K562 (cell line): ENCODE measurements around the gene CBLL1. TPM values are rescaled to one million over a fixed set of nuclear protein-coding genes. Genes with fewer than 3 reads are reported as not detected.

Experiments used
- ATAC-seq: fragments of 200-7000 bp; cut with Tn5 transposase; 3 replicates; pipeline ENCODE4 v1.9.1; 2020; ENCODE audit warnings: moderate library complexity
- BruUV-seq: library from RNA; stranded (reverse); fragments of 400-500 nt; replicated peaks from 2 replicates; lab custom pipeline; 2021; lab: Mats Ljungman, UMichigan
- CTCF ChIA-PET: fragments of 300-600 bp; formaldehyde crosslinking; extraction: SDS; loops from one replicate; lab custom pipeline; 2021; ENCODE audit warnings: low intra/inter-chr PET ratio; lab: Yijun Ruan, JAX
- POLR2A ChIA-PET: fragments of 300-600, 350-650 bp; sonication (Branson Sonifier 250); formaldehyde crosslinking; extraction: SDS; loops from one replicate; lab custom pipeline; 2021; ENCODE audit warnings: antibody characterized with exemption, inconsistent platforms; lab: Yijun Ruan, JAX
- DNase-seq, 4 experiments: peaks; one replicate each; pipeline versions ENCODE4 v3.0.0 to v3.0.0-alpha.2; 2011 to 2018; ENCODE audit warnings: low spot score in 3 of 4, mixed read lengths in 3 of 4; ENCODE audit errors: extremely low read depth in 1 of 4
- FAIRE-seq: peaks from 2 replicates; lab custom pipeline; 2011; peaks lifted over from hg19 to GRCh38; lab: Jason Lieb, UNC
- H2AFZ ChIP-seq: 2 replicates; pipeline ENCODE4 v1.6.0; 2011; ENCODE audit warnings: low read depth, low read length, control low read depth, inconsistent platforms
- H3K27ac ChIP-seq: fragments of 200-600 bp; 3 replicates; pipeline ENCODE4 v1.8.0; 2011; ENCODE audit warnings: low read depth, mild to moderate bottlenecking, control low read depth, inconsistent platforms, low read length, moderate library complexity, mixed read lengths; ENCODE audit errors: extremely low read depth
- H3K27me3 ChIP-seq, 2 experiments: fragments of 300-600 bp in 1 of 2; 2 replicates in 1 of 2; 3 replicates in 1 of 2; pipeline versions ENCODE4 v1.6.0 to v1.8.0; 2011; ENCODE audit warnings: inconsistent platforms in 2 of 2, low read length in 2 of 2, mild to moderate bottlenecking in 1 of 2, mixed read lengths in 1 of 2, moderate library complexity in 1 of 2; ENCODE audit not compliant: control insufficient read depth in 2 of 2, insufficient read depth in 2 of 2
- H3K36me3 ChIP-seq: fragments of 300-600 bp; 3 replicates; pipeline ENCODE4 v1.8.0; 2011; ENCODE audit warnings: mild to moderate bottlenecking, low read length, inconsistent platforms; ENCODE audit not compliant: control insufficient read depth, insufficient read depth
- H3K4me1 ChIP-seq, 2 experiments: fragments of 200-600 bp in 1 of 2; replicated peaks in 1 of 2; 2 replicates in 1 of 2; 3 replicates in 1 of 2; pipeline versions ENCODE4 v1.5.1 to v1.8.0; 2011; ENCODE audit warnings: inconsistent platforms in 2 of 2, low read length in 2 of 2, mild to moderate bottlenecking in 1 of 2, mixed read lengths in 1 of 2, moderate library complexity in 1 of 2; ENCODE audit not compliant: control insufficient read depth in 2 of 2, insufficient read depth in 2 of 2
- H3K4me2 ChIP-seq: 2 replicates; pipeline ENCODE4 v1.6.1; 2011; ENCODE audit warnings: low read length, control low read depth, inconsistent platforms, mixed read lengths; ENCODE audit not compliant: insufficient read depth
- H3K4me3 ChIP-seq: fragments of 200-600 bp; sonication (generic), shearing (Covaris generic); 2 replicates; pipeline ENCODE4 v1.5.1; 2016; ENCODE audit warnings: control low read depth, inconsistent platforms
- H3K79me2 ChIP-seq: fragments of 200-600 bp; 3 replicates; pipeline ENCODE4 v1.8.0; 2011; ENCODE audit warnings: low read length, inconsistent platforms; ENCODE audit not compliant: control insufficient read depth, insufficient read depth
- H3K9ac ChIP-seq, 2 experiments: 2 replicates each; pipeline versions ENCODE4 v1.6.0 to v1.6.1; 2011; ENCODE audit warnings: low read depth in 2 of 2, low read length in 2 of 2, control low read depth in 1 of 2, inconsistent platforms in 1 of 2, mild to moderate bottlenecking in 1 of 2, mixed read lengths in 1 of 2; ENCODE audit not compliant: insufficient read depth in 1 of 2
- H3K9me1 ChIP-seq: one replicate; pipeline ENCODE4 v1.6.0; 2011; ENCODE audit warnings: inconsistent platforms, mild to moderate bottlenecking, low read length, moderate library complexity; ENCODE audit not compliant: control insufficient read depth, insufficient read depth
- H3K9me3 ChIP-seq: replicated peaks from 2 replicates; pipeline ENCODE4 v1.5.1; 2011; ENCODE audit warnings: low read depth, low read length, inconsistent platforms; ENCODE audit not compliant: control insufficient read depth, insufficient read depth
- H4K20me1 ChIP-seq: replicated peaks from 2 replicates; pipeline ENCODE4 v1.6.1; 2011; ENCODE audit warnings: low read length, inconsistent platforms, mixed read lengths; ENCODE audit not compliant: control insufficient read depth, insufficient read depth
- ATF3 ChIP-seq, 2 experiments: fragments of 450-650 bp in 1 of 2; sonication (generic) in 1 of 2; formaldehyde crosslinking in 1 of 2; IDR thresholded peaks in 1 of 2; conservative IDR thresholded peaks in 1 of 2; 2 replicates each; pipeline versions ENCODE4 v1.6.1 to v1.8.1; 2016 to 2023; ENCODE audit warnings: mild to moderate bottlenecking in 2 of 2, moderate library complexity in 2 of 2, inconsistent platforms in 1 of 2, missing genetic modification reagents in 1 of 2
- BRF1 ChIP-seq: IDR thresholded peaks from 3 replicates; pipeline ENCODE4 v1.6.1; 2011; ENCODE audit warnings: borderline replicate concordance, mild to moderate bottlenecking; ENCODE audit not compliant: insufficient read length; ENCODE audit errors: extremely low read depth
- CEBPB ChIP-seq: fragments of 450-650 bp; IDR thresholded peaks from 2 replicates; pipeline ENCODE4 v1.6.1; 2016; ENCODE audit warnings: missing genetic modification characterization, missing compliant biosample characterization
- CEBPG ChIP-seq, 3 experiments: fragments of 200-800 bp in 1 of 3; sonication (Bioruptor generic) in 1 of 3; sonication (generic) in 1 of 3; formaldehyde crosslinking in 1 of 3; IDR thresholded peaks in 2 of 3; conservative IDR thresholded peaks in 1 of 3; 2 replicates each; pipeline versions ENCODE4 v1.6.1 to v1.8.0; 2016 to 2022; ENCODE audit warnings: missing compliant biosample characterization in 2 of 3, missing genetic modification characterization in 2 of 3, mild to moderate bottlenecking in 1 of 3, missing genetic modification reagents in 1 of 3
- GABPB1 ChIP-seq: sonication (generic); formaldehyde crosslinking; IDR thresholded peaks from 2 replicates; pipeline ENCODE4 v1.8.0; 2022; ENCODE audit warnings: mild to moderate bottlenecking, missing genetic modification reagents
- HNRNPLL ChIP-seq: fragments of 200-400 bp; formaldehyde crosslinking; IDR thresholded peaks from 2 replicates; pipeline ENCODE4 v1.6.1; 2017; ENCODE audit warnings: low read length, low read depth, mild to moderate bottlenecking; ENCODE audit not compliant: poor library complexity, severe bottlenecking
- NONO ChIP-seq, 2 experiments: fragments of 200-400 bp in 1 of 2; fragments of 450-650 bp in 1 of 2; formaldehyde crosslinking in 1 of 2; IDR thresholded peaks; 2 replicates each; pipeline ENCODE4 v1.6.1; 2017; ENCODE audit warnings: low read depth in 2 of 2, mild to moderate bottlenecking in 2 of 2, moderate library complexity in 2 of 2, low read length in 1 of 2
- PRPF4 ChIP-seq: fragments of 200-400 bp; formaldehyde crosslinking; IDR thresholded peaks from one replicate; pipeline ENCODE4 v1.6.1; 2017; ENCODE audit warnings: low read length, low read depth, mild to moderate bottlenecking; ENCODE audit not compliant: insufficient read depth, poor library complexity, severe bottlenecking
- RB1 ChIP-seq: fragments of 450-650 bp; IDR thresholded peaks from 2 replicates; pipeline ENCODE4 v1.6.1; 2017; ENCODE audit warnings: low read depth, mild to moderate bottlenecking
- TRIM24 ChIP-seq, 2 experiments: fragments of 450-650 bp; IDR thresholded peaks; 2 replicates each; pipeline ENCODE4 v1.6.1; 2016
- ZNF12 ChIP-seq: sonication (generic); formaldehyde crosslinking; IDR thresholded peaks from 2 replicates; pipeline ENCODE4 v1.4.0; 2020; ENCODE audit warnings: mild to moderate bottlenecking, missing genetic modification reagents
- ZNF512 ChIP-seq: IDR thresholded peaks from 2 replicates; pipeline ENCODE4 v1.6.1; 2016; ENCODE audit warnings: missing genetic modification characterization, missing compliant biosample characterization
- WGBS: fragments of 100-300 bp; shearing (Covaris generic); methylation state at CpG from one replicate; pipeline ENCODE4 v1.1.6; 2016; ENCODE audit warnings: low coverage, mixed read lengths; ENCODE audit not compliant: insufficient coverage; ENCODE audit errors: missing lambda C conversion rate; 5-methylcytosine and 5-hydroxymethylcytosine counted together
- in situ Hi-C: fragments of 300-500 bp; cut with MboI; formaldehyde crosslinking; loops from 4 replicates; pipeline ENCODE4 v1.15.0; 2018; ENCODE audit warnings: inconsistent platforms, mixed read lengths
- intact Hi-C: fragments of 100-400 bp; cut with micrococcal nuclease; formaldehyde crosslinking; loops from 2 replicates; pipeline ENCODE4 v1.14.2; 2022
- polyA plus RNA-seq, 8 experiments: library from polyadenylated mRNA; depleted of rRNA in 4 of 8; stranded (reverse) in 5 of 8; unstranded in 3 of 8; fragments of >200 nt; fragmentation: Nextera tagmentation in 2 of 8; fragmentation: Illumina TruSeq in 1 of 8; extraction: Ambion mirVana in 2 of 8; extraction: Trizol in 1 of 8; gene quantifications; 2 replicates each; pipeline versions ENCODE4 v1.2.1 to v1.2.3, GENCODE V29; 2011 to 2014; ENCODE audit warnings: inconsistent platforms in 1 of 8, missing spikeins in 1 of 8
- total RNA-seq, 7 experiments: library from RNA; depleted of rRNA in 6 of 7; stranded (reverse); fragments of >200 nt in 6 of 7; fragmentation: Illumina TruSeq in 2 of 7; extraction: Trizol in 2 of 7; gene quantifications; 2 replicates each; pipeline versions ENCODE4 v1.2.1 to v1.2.3, GENCODE V29; 2011 to 2021; ENCODE audit warnings: low replicate concordance in 1 of 7
- TF ChIP-seq, protein P1 (sequence below): sonication (generic); formaldehyde crosslinking; IDR thresholded peaks from 2 replicates; pipeline ENCODE4 v1.8.0; 2022; ENCODE audit warnings: missing genetic modification reagents, mild to moderate bottlenecking, moderate library complexity, borderline replicate concordance
- TF ChIP-seq, protein P2 (sequence below): fragments of 450-650 bp; formaldehyde crosslinking; IDR thresholded peaks from 2 replicates; pipeline ENCODE4 v1.4.0; 2020; ENCODE audit warnings: mild to moderate bottlenecking
- TF ChIP-seq, protein P3 (sequence below): fragments of 450-650 bp; IDR thresholded peaks from 2 replicates; pipeline ENCODE4 v1.6.1; 2016; ENCODE audit warnings: missing biosample characterization, missing genetic modification characterization

Gene CBLL1
- total and polyA plus RNA-seq, 9 of the 15 experiments (the other 6 are each of a cell fraction or from before 2014, with no cell fraction given): 14.7 to 67.9 (median 35.4) TPM

- Histone ChIP-seq H3K4me2 (no peak overlapping the region), H2AFZ (no peak overlapping the region), H3K9me3 (no peaks in the 10 kb centered on the region), H3K27ac (no peak overlapping the region), H3K27me3 (peaks cover 35 to 43% of the 10 kb centered on the region in 2 experiments), H3K36me3 (no peaks in the 10 kb centered on the region), H3K4me3 (no peak overlapping the region), H3K9ac (no peak overlapping the region), H3K9me1 (no peaks in the 10 kb centered on the region), H4K20me1 (no peaks in the 10 kb centered on the region), H3K4me1 (no peaks in the 10 kb centered on the region), H3K79me2 (no peaks in the 10 kb centered on the region)
- BruUV-seq: no TSS peak
- intact Hi-C loops: no loop called here
- WGBS: 0% methylated on average over 3 of the region's 3 CpGs
- TF ChIP-seq, protein P1, sequence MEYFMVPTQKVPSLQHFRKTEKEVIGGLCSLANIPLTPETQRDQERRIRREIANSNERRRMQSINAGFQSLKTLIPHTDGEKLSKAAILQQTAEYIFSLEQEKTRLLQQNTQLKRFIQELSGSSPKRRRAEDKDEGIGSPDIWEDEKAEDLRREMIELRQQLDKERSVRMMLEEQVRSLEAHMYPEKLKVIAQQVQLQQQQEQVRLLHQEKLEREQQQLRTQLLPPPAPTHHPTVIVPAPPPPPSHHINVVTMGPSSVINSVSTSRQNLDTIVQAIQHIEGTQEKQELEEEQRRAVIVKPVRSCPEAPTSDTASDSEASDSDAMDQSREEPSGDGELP (CRISPR knock-in tag): no peak
- TF ChIP-seq CEBPG (CRISPR knock-in tag; IDR thresholded peaks at IDR 0.05): peak; percentile 50; the same call in 1 of the 2 replicates
- peak; percentile 74 to 84 for TF ChIP-seq CEBPG (tag; conservative IDR thresholded peaks at IDR 0.05 in 1 of 2, IDR thresholded peaks at IDR 0.05 in 1 of 2)
- TF ChIP-seq ATF3 (IDR thresholded peaks at IDR 0.05): peak; percentile 67
- no peak for TF ChIP-seq ATF3 (CRISPR knock-in tag; conservative IDR thresholded peaks at IDR 0.05)
- no peak for TF ChIP-seq BRF1
- peak in 1 of 2 experiments; percentile 37; a peak in 1 of 4 replicates for TF ChIP-seq TRIM24 (IDR thresholded peaks at IDR 0.05)
- TF ChIP-seq RB1: no peak
- TF ChIP-seq, protein P2, sequence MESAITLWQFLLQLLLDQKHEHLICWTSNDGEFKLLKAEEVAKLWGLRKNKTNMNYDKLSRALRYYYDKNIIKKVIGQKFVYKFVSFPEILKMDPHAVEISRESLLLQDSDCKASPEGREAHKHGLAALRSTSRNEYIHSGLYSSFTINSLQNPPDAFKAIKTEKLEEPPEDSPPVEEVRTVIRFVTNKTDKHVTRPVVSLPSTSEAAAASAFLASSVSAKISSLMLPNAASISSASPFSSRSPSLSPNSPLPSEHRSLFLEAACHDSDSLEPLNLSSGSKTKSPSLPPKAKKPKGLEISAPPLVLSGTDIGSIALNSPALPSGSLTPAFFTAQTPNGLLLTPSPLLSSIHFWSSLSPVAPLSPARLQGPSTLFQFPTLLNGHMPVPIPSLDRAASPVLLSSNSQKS: no peak
- TF ChIP-seq HNRNPLL: no peak
- TF ChIP-seq CEBPB (tag): peak; percentile 70
- TF ChIP-seq ZNF512: peak; percentile 80
- TF ChIP-seq, protein P3, sequence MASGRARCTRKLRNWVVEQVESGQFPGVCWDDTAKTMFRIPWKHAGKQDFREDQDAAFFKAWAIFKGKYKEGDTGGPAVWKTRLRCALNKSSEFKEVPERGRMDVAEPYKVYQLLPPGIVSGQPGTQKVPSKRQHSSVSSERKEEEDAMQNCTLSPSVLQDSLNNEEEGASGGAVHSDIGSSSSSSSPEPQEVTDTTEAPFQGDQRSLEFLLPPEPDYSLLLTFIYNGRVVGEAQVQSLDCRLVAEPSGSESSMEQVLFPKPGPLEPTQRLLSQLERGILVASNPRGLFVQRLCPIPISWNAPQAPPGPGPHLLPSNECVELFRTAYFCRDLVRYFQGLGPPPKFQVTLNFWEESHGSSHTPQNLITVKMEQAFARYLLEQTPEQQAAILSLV (tag): 0 out of 2 replicates have a peak, but pooled peaks have one; percentile 33
- TF ChIP-seq NONO (IDR thresholded peaks at IDR 0.05; ENCODE audit: low read depth in 2 of 2, low read length in 1 of 2): no peak
- TF ChIP-seq GABPB1: no peak
- no peak for TF ChIP-seq ZNF12 (CRISPR knock-in tag)
- TF ChIP-seq PRPF4: no peak
- CTCF ChIA-PET: interaction anchor here (0.7 kb wide), 1 partner anchor 15 kb away, joined by 3 read pairs; no protein-coding TSS in a partner anchor
- DNase-seq: no peak
- FAIRE-seq: no peak
- ATAC-seq: 0 out of 3 replicates have a peak, but pooled peaks have one; percentile 30
- POLR2A ChIA-PET: interaction anchor here (0.7 to 1.9 kb wide), 6 partner anchors 10 to 45 kb away, joined by 3 to 6 read pairs (median 3); partner anchors contain the start of gene CBLL1
- in situ Hi-C loops: no loop called here
These were observed 44.7 kb downstream of the CBLL1 start for GRCh38 chr7:107788662-107789061.
